GM10266 (cell line): ENCODE measurements around the gene CDK5.

ENCODE experiments used
- DNase-seq: peaks from one replicate; pipeline ENCODE4 v3.0.0; 2012; ENCODE audit errors: extremely low spot score
- TF ChIP-seq, protein P1 (sequence below): IDR thresholded peaks from 2 replicates; pipeline ENCODE4 v1.5.1; 2012; ENCODE audit warnings: mild to moderate bottlenecking, low read depth; ENCODE audit not compliant: control insufficient read depth, insufficient read depth; ENCODE audit errors: missing control alignments

The CDK5 gene

DNA sequence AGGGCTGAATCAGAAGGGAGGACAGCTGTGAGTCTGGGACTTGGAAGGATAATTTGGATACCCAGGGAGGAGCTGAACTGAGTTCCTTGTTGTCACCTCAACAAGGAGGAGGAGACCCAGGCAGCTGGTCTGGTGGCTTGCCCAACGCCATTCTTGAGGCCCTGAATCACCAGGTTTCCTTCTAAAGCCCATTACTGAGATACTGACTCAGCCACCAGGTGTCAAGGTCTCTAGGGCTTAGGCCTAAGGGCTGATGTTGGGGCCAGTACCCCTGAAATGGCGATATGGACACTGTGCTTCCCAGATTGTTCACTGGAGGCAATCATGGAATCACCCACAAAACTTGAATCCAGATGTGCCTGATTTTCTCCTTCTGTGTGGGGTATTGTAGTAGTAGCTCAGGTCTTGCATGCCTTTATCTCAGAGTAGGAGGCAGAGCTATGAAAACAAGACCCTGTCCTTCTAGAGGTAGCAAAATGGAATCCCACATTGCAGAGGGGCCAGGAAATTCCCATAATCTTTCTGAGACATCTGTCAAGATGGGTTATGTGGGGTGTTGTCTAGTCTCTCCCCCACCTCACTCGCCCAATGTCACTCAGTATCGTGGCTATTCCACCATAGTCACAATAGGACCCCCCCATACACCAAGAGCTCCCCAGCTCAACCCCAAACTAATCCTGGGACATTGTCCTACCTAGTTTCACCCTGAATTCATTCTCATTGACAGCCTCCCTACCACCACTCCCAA is 31.6 kb downstream of the CDK5 start:
- no peak for DNase-seq
- TF ChIP-seq, protein P1, sequence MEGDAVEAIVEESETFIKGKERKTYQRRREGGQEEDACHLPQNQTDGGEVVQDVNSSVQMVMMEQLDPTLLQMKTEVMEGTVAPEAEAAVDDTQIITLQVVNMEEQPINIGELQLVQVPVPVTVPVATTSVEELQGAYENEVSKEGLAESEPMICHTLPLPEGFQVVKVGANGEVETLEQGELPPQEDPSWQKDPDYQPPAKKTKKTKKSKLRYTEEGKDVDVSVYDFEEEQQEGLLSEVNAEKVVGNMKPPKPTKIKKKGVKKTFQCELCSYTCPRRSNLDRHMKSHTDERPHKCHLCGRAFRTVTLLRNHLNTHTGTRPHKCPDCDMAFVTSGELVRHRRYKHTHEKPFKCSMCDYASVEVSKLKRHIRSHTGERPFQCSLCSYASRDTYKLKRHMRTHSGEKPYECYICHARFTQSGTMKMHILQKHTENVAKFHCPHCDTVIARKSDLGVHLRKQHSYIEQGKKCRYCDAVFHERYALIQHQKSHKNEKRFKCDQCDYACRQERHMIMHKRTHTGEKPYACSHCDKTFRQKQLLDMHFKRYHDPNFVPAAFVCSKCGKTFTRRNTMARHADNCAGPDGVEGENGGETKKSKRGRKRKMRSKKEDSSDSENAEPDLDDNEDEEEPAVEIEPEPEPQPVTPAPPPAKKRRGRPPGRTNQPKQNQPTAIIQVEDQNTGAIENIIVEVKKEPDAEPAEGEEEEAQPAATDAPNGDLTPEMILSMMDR: no peak

DNA sequence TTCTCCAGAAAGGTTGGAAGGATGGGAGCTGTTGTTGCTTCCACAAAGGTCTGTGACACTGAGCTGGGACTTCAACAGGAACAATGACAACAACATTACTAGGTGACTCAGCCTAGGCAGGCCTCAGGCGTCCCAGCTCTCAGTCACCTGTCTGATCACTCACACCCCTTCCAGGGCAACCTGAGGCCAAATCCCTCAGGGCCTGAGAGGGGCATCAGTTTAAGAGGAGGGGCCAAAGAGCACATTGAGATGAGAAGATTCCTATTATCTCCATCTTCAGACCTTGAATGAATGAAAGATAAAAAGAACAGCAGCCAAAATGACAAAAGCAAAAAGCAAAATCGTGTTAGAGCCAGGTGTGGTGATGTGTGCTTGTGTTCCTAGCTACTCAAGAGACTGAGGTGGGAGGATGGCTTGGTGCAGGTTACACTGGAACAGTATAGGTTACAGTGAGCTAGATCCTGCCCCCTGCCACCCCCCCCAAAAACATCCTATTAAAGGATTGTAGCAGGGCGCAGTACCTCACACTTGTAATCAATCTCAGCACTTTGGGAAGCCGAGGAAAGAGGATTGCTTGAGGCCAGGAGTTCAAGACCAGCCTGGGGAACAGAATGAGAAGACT is 33.2 kb downstream of the CDK5 start, which contains the start of gene ATG9B:
TSS of gene ATG9B (minus strand) at position 60 of the 622 bp plus-strand sequence. CDS start 71 bp downstream, outside the sequence.
- TF ChIP-seq, protein P1: no peak
- DNase-seq: no peak

DNA sequence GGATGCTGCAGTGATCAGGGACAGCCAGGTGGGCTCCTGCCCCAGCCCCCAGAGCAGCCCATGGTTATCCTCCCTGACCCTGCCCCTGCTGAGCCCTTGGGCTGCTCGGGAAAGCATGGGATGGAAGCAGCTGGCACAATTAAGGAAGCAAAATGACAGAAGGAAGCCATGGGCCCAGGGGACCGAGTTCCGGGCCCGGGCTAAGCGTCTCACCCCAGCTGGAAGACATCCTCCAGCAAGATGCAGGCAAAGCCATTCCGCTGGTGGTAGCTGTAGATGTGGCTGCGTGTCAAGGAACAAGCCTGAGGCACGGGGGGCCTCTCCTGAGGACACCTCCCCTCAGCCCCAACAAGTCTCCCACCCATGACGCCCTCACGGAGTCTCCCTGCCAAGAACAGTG is 34.5 kb downstream of the CDK5 start:
- TF ChIP-seq, protein P1: no peak
- no peak for DNase-seq

DNA sequence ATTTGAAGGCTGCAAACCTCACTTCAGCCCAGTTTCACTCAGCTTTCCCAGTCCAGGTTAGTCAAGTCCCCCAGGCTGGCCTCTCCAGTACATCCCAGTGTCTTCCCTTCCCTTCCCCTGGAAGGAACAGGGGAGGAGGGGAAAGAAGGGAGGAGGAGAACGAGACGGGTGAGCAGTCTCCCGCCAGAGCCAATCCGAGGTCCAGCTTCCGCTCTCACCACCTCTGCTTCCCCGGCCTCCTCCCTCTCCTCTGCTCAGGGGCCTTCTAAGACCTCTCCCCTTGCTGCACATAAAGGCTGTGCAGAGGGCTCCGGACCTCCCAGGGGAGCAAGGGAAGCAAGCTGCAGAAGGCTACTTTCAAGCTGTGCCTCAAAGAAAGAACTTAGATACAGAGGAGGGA is 37.5 kb downstream of the CDK5 start:
- TF ChIP-seq, protein P1: no peak
- DNase-seq: no peak

DNA sequence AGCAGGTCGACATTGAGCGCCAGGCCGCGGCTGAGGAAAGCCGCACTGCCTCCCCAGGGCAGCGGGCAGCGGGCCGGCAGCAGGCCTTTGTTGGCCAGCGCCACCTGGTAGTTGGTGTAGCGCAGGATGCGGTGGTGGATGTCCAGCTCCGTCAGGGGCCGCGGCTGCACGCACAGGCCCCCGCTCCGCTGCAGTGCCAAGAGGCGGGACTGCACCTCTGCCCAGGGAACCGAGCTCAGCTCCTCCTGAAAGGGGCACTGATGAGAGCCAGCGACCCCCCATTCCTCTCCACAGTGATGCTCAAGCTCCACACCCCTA is 38.6 kb downstream of the CDK5 start:
- TF ChIP-seq, protein P1: no peak
- DNase-seq: no peak

DNA sequence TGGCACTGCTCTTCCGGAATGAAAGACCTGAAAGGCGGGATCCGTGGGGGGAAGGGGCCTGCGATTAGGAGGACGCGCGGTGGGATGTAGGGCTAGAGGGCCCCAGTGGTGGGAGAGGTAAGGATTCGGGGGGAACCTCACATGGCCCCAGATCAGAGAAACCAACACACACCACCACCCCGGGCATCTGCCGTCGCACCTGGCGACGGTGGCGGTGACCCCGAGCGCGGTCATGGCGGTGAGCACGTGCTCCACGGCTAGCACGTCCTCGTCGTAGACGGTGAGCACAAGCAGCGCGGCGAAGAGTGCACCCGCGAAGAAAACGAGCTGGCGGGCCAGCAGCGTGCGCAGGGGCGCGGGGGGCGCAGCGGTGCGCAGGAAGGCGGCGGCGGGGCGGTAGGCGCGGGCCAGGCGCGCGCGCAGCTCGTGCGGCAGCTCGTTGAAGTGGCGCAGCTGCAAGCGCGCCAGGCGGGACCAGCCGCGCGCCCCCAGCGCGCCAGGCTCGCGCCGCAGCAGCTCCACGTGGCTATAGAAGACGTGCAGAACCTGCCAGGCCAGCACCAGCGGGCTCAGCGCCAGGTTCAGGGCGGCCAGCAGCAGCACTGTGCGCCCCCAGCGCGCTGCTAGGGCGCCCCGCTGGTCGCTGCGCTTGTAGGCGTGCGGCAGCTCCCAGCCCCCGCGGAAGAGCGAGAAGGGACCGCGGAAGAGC is 39.1 kb downstream of the CDK5 start:
- DNase-seq: no peak
- TF ChIP-seq, protein P1: no peak
